GM18511 (cell line): ENCODE results near the gene HOMEZ.
"Not testable (repeated sequence)": the region's sequence is repeated elsewhere in the genome, so short reads cannot be mapped to it uniquely, and the experiment has no call there.

ENCODE experiments used
- ATAC-seq: cut with Tn5 transposase; IDR thresholded peaks from one replicate; pipeline ENCODE4 v1.9.1; 2021; ENCODE audit warnings: mild to moderate bottlenecking, moderate library complexity; ENCODE audit not compliant: unreplicated experiment

HOMEZ gene

DNA sequence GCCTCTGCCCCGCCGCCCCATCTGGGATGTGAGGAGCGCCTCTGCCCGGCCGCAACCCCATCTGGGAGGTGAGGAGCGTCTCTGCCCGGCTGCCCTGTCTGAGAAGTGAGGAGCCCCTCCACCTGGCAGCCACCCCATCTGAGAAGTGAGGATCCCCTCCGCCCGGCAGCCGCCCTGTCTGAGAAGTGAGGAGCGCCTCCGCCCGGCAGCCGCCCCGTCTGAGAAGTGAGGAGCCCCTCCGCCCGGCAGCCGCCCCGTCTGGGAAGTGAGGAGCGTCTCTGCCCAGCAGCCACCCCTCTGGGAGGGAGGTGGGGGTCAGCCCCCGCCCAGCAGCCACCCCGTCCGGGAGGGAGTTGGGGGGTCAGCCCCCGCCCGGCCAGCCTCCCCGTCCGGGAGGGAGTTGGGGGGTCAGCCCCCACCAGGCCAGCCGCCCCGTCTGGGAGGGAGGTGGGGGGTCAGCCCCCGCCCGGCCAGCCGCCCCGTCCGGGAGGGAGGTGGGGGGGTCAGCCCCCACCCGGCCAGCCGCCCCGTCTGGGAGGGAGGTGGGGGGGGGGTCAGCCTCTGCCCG, 53.6 kb downstream of the HOMEZ start:
- not testable (repeated sequence) for ATAC-seq

DNA sequence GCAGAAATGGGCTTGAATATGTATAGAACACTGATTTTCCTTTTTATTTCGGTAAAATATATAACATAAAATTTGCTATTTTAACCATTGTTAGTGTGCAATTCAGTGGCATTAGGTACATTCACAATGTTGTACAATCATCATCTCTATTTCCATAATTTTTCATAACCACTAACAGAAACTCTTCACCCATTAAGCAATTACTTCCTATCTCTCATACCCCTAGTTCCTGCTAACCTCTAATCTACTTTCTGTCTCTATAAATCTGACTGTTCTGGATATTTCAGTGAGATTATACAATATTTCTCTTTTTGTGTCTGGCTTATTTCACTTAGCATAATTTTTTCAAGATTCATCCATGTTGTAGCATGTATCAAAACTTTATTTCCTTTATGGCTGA, 57.1 kb downstream of the HOMEZ start:
- no peak for ATAC-seq

DNA sequence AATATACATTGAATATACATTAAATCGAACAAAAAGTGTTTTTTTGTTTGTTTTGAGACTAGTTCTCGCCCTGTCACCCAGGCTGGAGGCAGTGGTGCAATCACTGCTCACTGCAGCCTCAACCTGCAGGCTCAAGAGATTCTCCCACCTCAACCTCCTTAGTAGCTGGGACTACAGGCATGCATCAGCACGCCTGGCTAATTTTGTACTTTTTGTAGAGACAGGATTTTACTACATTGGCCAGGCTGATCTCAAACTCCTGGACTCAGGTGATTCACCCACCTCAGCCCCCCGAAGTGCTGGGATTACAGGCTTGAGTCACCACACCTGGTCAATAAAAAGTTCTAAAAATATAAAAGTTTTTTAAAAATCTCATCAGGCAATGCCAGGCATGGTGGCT, 58.4 kb downstream of the HOMEZ start:
- no peak for ATAC-seq

DNA sequence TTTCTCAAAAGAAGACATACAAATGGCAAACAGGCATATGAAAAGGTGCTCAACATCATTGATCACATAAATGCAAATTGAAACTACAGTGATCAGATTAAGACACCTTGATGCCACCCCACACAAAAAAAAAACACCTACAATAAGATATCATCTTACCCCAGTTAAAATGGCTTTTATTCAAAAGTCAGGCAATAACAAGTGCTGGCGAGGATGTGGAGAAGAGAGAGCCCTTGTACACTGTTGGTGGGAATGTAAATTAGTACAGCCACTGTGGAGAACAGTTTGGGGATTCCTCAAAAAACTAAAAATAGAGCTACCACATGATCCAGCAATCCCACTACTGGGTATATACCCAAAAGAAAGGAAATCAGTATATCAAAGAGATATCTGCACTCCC, 61.0 kb downstream of the HOMEZ start:
- ATAC-seq, result not testable (repeated sequence)
